Peyer's patch (tissue), 4 donors: ENCODE data around the gene NAA38.

Experiments
- POLR2A ChIP-seq, 2 donors: fragments of 450-650 bp; IDR thresholded peaks; one replicate each; pipeline ENCODE4 v1.5.1; 2017; ENCODE audit warnings: antibody characterized with exemption in 2 of 2, mild to moderate bottlenecking in 2 of 2, moderate library complexity in 2 of 2
- TF ChIP-seq, protein P1 (sequence below), 6 experiments: fragments of 450-650 bp in 4 of 6; fragments of 200-600 bp in 2 of 6; sonication (generic) in 1 of 6; IDR thresholded peaks; one replicate each; pipeline ENCODE4 v1.5.1; 2017 to 2019; ENCODE audit warnings: antibody characterized with exemption in 6 of 6, mild to moderate bottlenecking in 3 of 6, moderate library complexity in 1 of 6

DNA sequence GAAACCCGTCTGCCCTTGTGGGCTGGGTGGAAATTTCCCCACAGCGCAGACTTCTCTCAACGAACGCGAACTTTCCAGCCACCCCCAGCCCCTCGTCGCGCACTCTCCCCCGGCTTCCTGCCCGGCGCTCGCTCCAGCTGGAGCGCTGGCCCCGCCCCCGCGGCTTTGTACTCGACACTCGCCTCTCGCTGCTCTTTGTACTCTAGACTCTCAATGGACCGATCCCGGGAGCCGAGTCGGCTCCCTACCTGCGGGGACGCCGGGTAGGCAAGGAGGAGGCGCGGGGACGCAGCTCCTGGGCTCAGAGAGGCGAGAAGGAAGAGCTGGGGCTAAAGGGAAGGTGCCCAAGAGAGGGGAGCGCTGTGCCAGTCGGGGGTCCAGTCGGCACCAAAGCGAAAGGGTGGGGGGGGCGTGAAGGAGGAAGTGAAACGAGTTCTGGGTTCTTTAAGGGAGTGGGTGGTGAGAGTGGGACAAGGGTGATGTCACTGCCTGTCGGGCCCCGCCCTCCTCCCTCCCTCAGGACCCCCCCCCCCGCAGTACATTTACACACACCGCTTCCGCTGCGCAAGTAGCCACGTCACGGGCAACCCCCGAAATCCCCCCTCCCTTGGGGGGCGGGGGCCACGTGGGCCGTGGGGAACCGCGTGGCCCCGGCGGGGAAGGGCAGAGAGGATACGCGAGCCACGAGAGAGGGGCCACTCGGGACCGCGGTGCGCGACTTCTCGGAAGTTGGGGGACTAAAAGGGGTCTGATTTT is 13.6 kb downstream of the NAA38 start:
- TF ChIP-seq, protein P1, sequence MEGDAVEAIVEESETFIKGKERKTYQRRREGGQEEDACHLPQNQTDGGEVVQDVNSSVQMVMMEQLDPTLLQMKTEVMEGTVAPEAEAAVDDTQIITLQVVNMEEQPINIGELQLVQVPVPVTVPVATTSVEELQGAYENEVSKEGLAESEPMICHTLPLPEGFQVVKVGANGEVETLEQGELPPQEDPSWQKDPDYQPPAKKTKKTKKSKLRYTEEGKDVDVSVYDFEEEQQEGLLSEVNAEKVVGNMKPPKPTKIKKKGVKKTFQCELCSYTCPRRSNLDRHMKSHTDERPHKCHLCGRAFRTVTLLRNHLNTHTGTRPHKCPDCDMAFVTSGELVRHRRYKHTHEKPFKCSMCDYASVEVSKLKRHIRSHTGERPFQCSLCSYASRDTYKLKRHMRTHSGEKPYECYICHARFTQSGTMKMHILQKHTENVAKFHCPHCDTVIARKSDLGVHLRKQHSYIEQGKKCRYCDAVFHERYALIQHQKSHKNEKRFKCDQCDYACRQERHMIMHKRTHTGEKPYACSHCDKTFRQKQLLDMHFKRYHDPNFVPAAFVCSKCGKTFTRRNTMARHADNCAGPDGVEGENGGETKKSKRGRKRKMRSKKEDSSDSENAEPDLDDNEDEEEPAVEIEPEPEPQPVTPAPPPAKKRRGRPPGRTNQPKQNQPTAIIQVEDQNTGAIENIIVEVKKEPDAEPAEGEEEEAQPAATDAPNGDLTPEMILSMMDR (IDR thresholded peaks at IDR 0.05), result peak in 2 of 6 experiments; percentile 4 to 6
- peak; percentile 86 to 90 for TF ChIP-seq POLR2A (IDR thresholded peaks at IDR 0.05)
